Activated naive CD8-positive, alpha-beta T cell treated with anti-CD3 and anti-CD28 coated beads, Interleukin-2, amount 50 U/mL, for 24 hours (primary cell): Measurements from ENCODE around the gene CDH4.

Experiments used
- ATAC-seq: fragments of 150-1000 bp; cut with Tn5 transposase; one replicate; pipeline ENCODE4 v1.10.0; 2021
- DNase-seq: peaks from one replicate; pipeline ENCODE4 v3.0.0; 2021
- H3K27ac Mint-ChIP-seq: one replicate; pipeline ENCODE4 v1.8.0; 2021; ENCODE audit warnings: mild to moderate bottlenecking, mixed read lengths
- H3K27me3 Mint-ChIP-seq: one replicate; pipeline ENCODE4 v1.8.0; 2021; ENCODE audit warnings: mixed read lengths
- H3K36me3 Mint-ChIP-seq: one replicate; pipeline ENCODE4 v1.8.0; 2021; ENCODE audit warnings: low read depth, mixed read lengths
- H3K4me1 Mint-ChIP-seq: one replicate; pipeline ENCODE4 v1.8.0; 2021; ENCODE audit warnings: mixed read lengths
- H3K4me3 Mint-ChIP-seq: one replicate; pipeline ENCODE4 v1.8.0; 2021; ENCODE audit warnings: mild to moderate bottlenecking, moderate library complexity, mixed read lengths
- H3K9me3 Mint-ChIP-seq: one replicate; pipeline ENCODE4 v1.8.0; 2021; ENCODE audit warnings: mixed read lengths

CDH4 gene

GRCh38 chr20:61718361-61719005 lies 466.4 kb downstream of the CDH4 start:
- Mint-ChIP-seq H3K36me3 (no peaks in the 10 kb centered on the region), H3K9me3 (no peaks in the 10 kb centered on the region), H3K27ac (no peak overlapping the region), H3K4me3 (no peak overlapping the region), H3K27me3 (no peaks in the 10 kb centered on the region), H3K4me1 (peaks cover 3% of the 10 kb centered on the region)
- ATAC-seq, result no peak
- DNase-seq, result no peak

GRCh38 chr20:61719691-61720347 lies 467.8 kb downstream of the CDH4 start:
- H3K27ac Mint-ChIP-seq, result peak overlapping the region; percentile 67
- peak; percentile 21 for ATAC-seq
- H3K27me3 Mint-ChIP-seq, result no peaks in the 10 kb centered on the region
- peaks cover 3% of the 10 kb centered on the region for H3K4me1 Mint-ChIP-seq
- H3K36me3 Mint-ChIP-seq, result no peaks in the 10 kb centered on the region
- no peaks in the 10 kb centered on the region for H3K9me3 Mint-ChIP-seq
- DNase-seq, result peak; percentile 4
- peak overlapping the region; percentile 66 for H3K4me3 Mint-ChIP-seq

GRCh38 chr20:61720348-61720696 lies 468.3 kb downstream of the CDH4 start:
- Mint-ChIP-seq H3K27ac (no peak overlapping the region), H3K4me3 (no peak overlapping the region), H3K27me3 (no peaks in the 10 kb centered on the region), H3K9me3 (no peaks in the 10 kb centered on the region), H3K36me3 (no peaks in the 10 kb centered on the region), H3K4me1 (peaks cover 3% of the 10 kb centered on the region)
- ATAC-seq (no peak), DNase-seq (no peak)

GRCh38 chr20:61722146-61722678 lies 470.2 kb downstream of the CDH4 start:
- H3K27ac Mint-ChIP-seq, result no peak overlapping the region
- H3K36me3 Mint-ChIP-seq, result no peaks in the 10 kb centered on the region
- H3K9me3 Mint-ChIP-seq, result no peaks in the 10 kb centered on the region
- ATAC-seq (no peak), DNase-seq (no peak)
- H3K4me1 Mint-ChIP-seq, result peaks cover 3% of the 10 kb centered on the region
- H3K27me3 Mint-ChIP-seq, result no peaks in the 10 kb centered on the region
- H3K4me3 Mint-ChIP-seq, result no peak overlapping the region

- Mint-ChIP-seq H3K36me3 (no peaks in the 10 kb centered on the region), H3K27me3 (no peaks in the 10 kb centered on the region), H3K9me3 (no peaks in the 10 kb centered on the region), H3K4me3 (no peak overlapping the region), H3K27ac (no peak overlapping the region), H3K4me1 (peaks cover 2% of the 10 kb centered on the region)
- DNase-seq, result no peak
- ATAC-seq, result no peak
Measured at GRCh38 chr20:61723529-61724257, 471.6 kb downstream of the CDH4 start.

- H3K27ac Mint-ChIP-seq, result no peak overlapping the region
- H3K4me1 Mint-ChIP-seq, result no peaks in the 10 kb centered on the region
- H3K36me3 Mint-ChIP-seq, result no peaks in the 10 kb centered on the region
- H3K27me3 Mint-ChIP-seq, result no peaks in the 10 kb centered on the region
- no peak overlapping the region for H3K4me3 Mint-ChIP-seq
- DNase-seq, result no peak
- ATAC-seq, result no peak
- no peaks in the 10 kb centered on the region for H3K9me3 Mint-ChIP-seq
Measured at GRCh38 chr20:61724376-61724775, 472.3 kb downstream of the CDH4 start.

GRCh38 chr20:61725145-61725544 lies 473.1 kb downstream of the CDH4 start:
- DNase-seq (no peak), ATAC-seq (no peak)
- no peaks in the 10 kb centered on the region for H3K27me3 Mint-ChIP-seq
- no peaks in the 10 kb centered on the region for H3K4me1 Mint-ChIP-seq
- no peak overlapping the region for H3K4me3 Mint-ChIP-seq
- no peak overlapping the region for H3K27ac Mint-ChIP-seq
- H3K36me3 Mint-ChIP-seq, result no peaks in the 10 kb centered on the region
- H3K9me3 Mint-ChIP-seq, result no peaks in the 10 kb centered on the region

- DNase-seq (no peak), ATAC-seq (no peak)
- Mint-ChIP-seq H3K4me3 (no peak overlapping the region), H3K27me3 (no peaks in the 10 kb centered on the region), H3K27ac (no peak overlapping the region), H3K4me1 (no peaks in the 10 kb centered on the region), H3K9me3 (no peaks in the 10 kb centered on the region), H3K36me3 (no peaks in the 10 kb centered on the region)
Measured at GRCh38 chr20:61725966-61726365, 473.9 kb downstream of the CDH4 start.

- no peaks in the 10 kb centered on the region for H3K9me3 Mint-ChIP-seq
- no peaks in the 10 kb centered on the region for H3K27me3 Mint-ChIP-seq
- H3K27ac Mint-ChIP-seq, result no peak overlapping the region
- no peak for DNase-seq
- ATAC-seq, result no peak
- H3K36me3 Mint-ChIP-seq, result no peaks in the 10 kb centered on the region
- no peaks in the 10 kb centered on the region for H3K4me1 Mint-ChIP-seq
- H3K4me3 Mint-ChIP-seq, result no peak overlapping the region
Measured at GRCh38 chr20:61726979-61727378, 474.9 kb downstream of the CDH4 start.

- Mint-ChIP-seq H3K36me3 (no peaks in the 10 kb centered on the region), H3K9me3 (no peaks in the 10 kb centered on the region), H3K4me3 (no peak overlapping the region), H3K27ac (no peak overlapping the region), H3K4me1 (no peaks in the 10 kb centered on the region), H3K27me3 (no peaks in the 10 kb centered on the region)
- DNase-seq (no peak), ATAC-seq (no peak)
Measured at GRCh38 chr20:61727761-61728160, 475.7 kb downstream of the CDH4 start.

- Mint-ChIP-seq H3K4me3 (no peak overlapping the region), H3K27ac (no peak overlapping the region), H3K9me3 (no peaks in the 10 kb centered on the region), H3K4me1 (no peaks in the 10 kb centered on the region), H3K27me3 (no peaks in the 10 kb centered on the region), H3K36me3 (no peaks in the 10 kb centered on the region)
- ATAC-seq, result no peak
- DNase-seq, result no peak
Measured at GRCh38 chr20:61728326-61728725, 476.3 kb downstream of the CDH4 start.

GRCh38 chr20:61728786-61729770 lies 477.0 kb downstream of the CDH4 start:
- no peak for ATAC-seq
- H3K27ac Mint-ChIP-seq, result no peak overlapping the region

GRCh38 chr20:61730631-61731362 lies 478.7 kb downstream of the CDH4 start:
- no peaks in the 10 kb centered on the region for H3K9me3 Mint-ChIP-seq
- H3K27ac Mint-ChIP-seq, result no peak overlapping the region
- H3K27me3 Mint-ChIP-seq, result peaks cover 2% of the 10 kb centered on the region
- no peaks in the 10 kb centered on the region for H3K4me1 Mint-ChIP-seq
- DNase-seq (no peak), ATAC-seq (no peak)
- no peaks in the 10 kb centered on the region for H3K36me3 Mint-ChIP-seq
- no peak overlapping the region for H3K4me3 Mint-ChIP-seq

More at GRCh38 chr20:61728786-61729770, 477.0 kb downstream of the CDH4 start:
- H3K4me3 Mint-ChIP-seq, result no peak overlapping the region
- H3K27me3 Mint-ChIP-seq, result no peaks in the 10 kb centered on the region
- H3K36me3 Mint-ChIP-seq, result no peaks in the 10 kb centered on the region
- no peak for DNase-seq
- H3K9me3 Mint-ChIP-seq, result no peaks in the 10 kb centered on the region
- H3K4me1 Mint-ChIP-seq, result no peaks in the 10 kb centered on the region
